ENCODE measurements around the gene SOD1.

GRCh38 chr21:31714741-31715365 lies 55.4 kb downstream of the SOD1 start:
- TF ChIP-seq, protein P1, sequence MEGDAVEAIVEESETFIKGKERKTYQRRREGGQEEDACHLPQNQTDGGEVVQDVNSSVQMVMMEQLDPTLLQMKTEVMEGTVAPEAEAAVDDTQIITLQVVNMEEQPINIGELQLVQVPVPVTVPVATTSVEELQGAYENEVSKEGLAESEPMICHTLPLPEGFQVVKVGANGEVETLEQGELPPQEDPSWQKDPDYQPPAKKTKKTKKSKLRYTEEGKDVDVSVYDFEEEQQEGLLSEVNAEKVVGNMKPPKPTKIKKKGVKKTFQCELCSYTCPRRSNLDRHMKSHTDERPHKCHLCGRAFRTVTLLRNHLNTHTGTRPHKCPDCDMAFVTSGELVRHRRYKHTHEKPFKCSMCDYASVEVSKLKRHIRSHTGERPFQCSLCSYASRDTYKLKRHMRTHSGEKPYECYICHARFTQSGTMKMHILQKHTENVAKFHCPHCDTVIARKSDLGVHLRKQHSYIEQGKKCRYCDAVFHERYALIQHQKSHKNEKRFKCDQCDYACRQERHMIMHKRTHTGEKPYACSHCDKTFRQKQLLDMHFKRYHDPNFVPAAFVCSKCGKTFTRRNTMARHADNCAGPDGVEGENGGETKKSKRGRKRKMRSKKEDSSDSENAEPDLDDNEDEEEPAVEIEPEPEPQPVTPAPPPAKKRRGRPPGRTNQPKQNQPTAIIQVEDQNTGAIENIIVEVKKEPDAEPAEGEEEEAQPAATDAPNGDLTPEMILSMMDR (IDR thresholded peaks at IDR 0.05; ENCODE audit: poor library complexity), result no peak
- TF ChIP-seq EZH2phosphoT487 (IDR thresholded peaks at IDR 0.05; ENCODE audit: low read depth, severe bottlenecking, unreplicated experiment), result no peak
- TF ChIP-seq EZH2 (IDR thresholded peaks at IDR 0.05; ENCODE audit: borderline replicate concordance), result no peak
